ENCODE results near the gene DGKK. TPM values are rescaled to one million over a fixed set of nuclear protein-coding genes. Genes with fewer than 3 reads are reported as not detected.

Gene DGKK
- total RNA-seq, 3 donors from 2014 or later, result not detected

DNA sequence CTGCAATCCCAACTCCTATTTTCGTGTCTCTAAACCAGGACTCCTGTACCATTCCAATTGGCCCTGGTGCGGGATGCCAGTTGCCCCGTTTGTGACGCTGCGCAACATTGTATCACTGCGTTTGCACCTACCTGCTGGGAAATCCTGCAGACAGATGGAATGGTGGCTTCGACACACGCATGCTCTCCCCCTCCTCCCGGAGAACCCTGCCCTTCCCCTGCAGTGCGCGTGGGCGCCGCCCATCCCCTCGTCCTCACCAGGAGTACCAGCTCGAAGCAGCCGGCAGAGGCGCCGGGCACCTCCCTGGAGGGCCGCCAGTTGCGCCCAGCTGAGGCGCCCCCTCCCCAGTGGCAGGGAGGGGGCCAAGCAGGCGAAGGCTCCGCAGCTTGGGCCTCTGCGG is 1.4 kb downstream of the DGKK start:
- Histone ChIP-seq H3K4me3 (no peak overlapping the region), H3K36me3 (no peaks in the 10 kb centered on the region), H3K27me3 (peaks cover 2 to 96% of the 10 kb centered on the region in 2 donors), H3K27ac (no peak overlapping the region), H3K4me1 (no peaks in the 10 kb centered on the region), H3K9me3 (no peaks in the 10 kb centered on the region)
- intact Hi-C loops (cut with DNase I; ENCODE audit: low total_unique reads), result no loop called here
- no peak for DNase-seq (ENCODE audit: low spot score in 2 of 2)
- no peak for TF ChIP-seq POLR2AphosphoS5 (IDR thresholded peaks at IDR 0.05)
- no peak for TF ChIP-seq POLR2A (IDR thresholded peaks at IDR 0.05)
- TF ChIP-seq, protein P1, sequence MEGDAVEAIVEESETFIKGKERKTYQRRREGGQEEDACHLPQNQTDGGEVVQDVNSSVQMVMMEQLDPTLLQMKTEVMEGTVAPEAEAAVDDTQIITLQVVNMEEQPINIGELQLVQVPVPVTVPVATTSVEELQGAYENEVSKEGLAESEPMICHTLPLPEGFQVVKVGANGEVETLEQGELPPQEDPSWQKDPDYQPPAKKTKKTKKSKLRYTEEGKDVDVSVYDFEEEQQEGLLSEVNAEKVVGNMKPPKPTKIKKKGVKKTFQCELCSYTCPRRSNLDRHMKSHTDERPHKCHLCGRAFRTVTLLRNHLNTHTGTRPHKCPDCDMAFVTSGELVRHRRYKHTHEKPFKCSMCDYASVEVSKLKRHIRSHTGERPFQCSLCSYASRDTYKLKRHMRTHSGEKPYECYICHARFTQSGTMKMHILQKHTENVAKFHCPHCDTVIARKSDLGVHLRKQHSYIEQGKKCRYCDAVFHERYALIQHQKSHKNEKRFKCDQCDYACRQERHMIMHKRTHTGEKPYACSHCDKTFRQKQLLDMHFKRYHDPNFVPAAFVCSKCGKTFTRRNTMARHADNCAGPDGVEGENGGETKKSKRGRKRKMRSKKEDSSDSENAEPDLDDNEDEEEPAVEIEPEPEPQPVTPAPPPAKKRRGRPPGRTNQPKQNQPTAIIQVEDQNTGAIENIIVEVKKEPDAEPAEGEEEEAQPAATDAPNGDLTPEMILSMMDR (IDR thresholded peaks at IDR 0.05), result no peak

DNA sequence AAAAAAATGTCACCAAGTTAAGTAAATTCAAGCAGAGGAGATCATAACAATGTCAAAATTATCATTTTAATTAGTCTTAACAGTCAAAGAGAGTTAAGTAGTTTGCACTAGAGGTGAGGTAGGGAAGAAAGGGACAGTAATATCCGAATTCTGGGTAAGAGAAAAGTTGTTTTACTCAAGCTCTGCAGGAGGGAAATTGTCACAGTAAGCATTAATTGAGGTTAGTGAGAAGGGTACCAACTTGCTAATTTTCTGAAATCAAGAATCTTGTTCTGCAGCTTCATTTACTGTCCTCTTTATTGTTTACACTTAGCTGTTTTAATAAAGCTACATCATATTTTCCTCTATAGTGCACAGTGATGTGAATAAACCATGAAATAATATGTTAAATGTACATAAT is 11.0 kb downstream of the DGKK start:
- Histone ChIP-seq H3K4me3 (no peak overlapping the region), H3K27ac (no peak overlapping the region), H3K27me3 (peaks cover 0 to 66% of the 10 kb centered on the region in 2 donors), H3K36me3 (no peaks in the 10 kb centered on the region), H3K4me1 (no peaks in the 10 kb centered on the region), H3K9me3 (no peaks in the 10 kb centered on the region)
- no peak for TF ChIP-seq POLR2A (IDR thresholded peaks at IDR 0.05)
- TF ChIP-seq POLR2AphosphoS5 (IDR thresholded peaks at IDR 0.05), result no peak
- TF ChIP-seq, protein P1 (IDR thresholded peaks at IDR 0.05), result no peak
- intact Hi-C loops (cut with DNase I; ENCODE audit: low total_unique reads), result no loop called here
- no peak for DNase-seq (ENCODE audit: low spot score in 2 of 2)

DNA sequence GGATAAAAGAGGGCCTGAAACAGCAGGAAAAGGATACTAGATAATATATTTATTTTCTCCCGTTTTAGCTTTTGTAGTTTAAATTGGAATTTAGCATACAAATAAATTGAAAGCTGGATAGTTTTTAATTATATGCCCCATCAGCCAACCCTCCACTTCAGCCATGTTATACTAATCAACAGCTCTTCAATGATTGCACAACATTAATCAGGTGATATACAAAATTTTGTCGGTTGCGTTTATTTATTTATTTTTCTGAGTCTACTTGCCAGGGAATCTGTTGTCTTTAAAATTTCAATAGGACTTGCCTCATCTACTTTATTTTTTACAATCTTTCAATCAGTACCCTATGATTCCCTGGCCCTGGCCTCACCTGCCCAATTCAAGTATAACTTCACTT is 12.1 kb downstream of the DGKK start:
- H3K27me3 ChIP-seq, result peaks cover 0 to 65% of the 10 kb centered on the region in 2 donors
- TF ChIP-seq POLR2AphosphoS5 (IDR thresholded peaks at IDR 0.05), result no peak
- intact Hi-C loops (cut with DNase I; ENCODE audit: low total_unique reads), result no loop called here
- no peak overlapping the region for H3K27ac ChIP-seq
- no peaks in the 10 kb centered on the region for H3K4me1 ChIP-seq
- no peak overlapping the region for H3K4me3 ChIP-seq
- no peaks in the 10 kb centered on the region for H3K9me3 ChIP-seq
- H3K36me3 ChIP-seq, result no peaks in the 10 kb centered on the region
- no peak for DNase-seq (ENCODE audit: low spot score in 2 of 2)

DNA sequence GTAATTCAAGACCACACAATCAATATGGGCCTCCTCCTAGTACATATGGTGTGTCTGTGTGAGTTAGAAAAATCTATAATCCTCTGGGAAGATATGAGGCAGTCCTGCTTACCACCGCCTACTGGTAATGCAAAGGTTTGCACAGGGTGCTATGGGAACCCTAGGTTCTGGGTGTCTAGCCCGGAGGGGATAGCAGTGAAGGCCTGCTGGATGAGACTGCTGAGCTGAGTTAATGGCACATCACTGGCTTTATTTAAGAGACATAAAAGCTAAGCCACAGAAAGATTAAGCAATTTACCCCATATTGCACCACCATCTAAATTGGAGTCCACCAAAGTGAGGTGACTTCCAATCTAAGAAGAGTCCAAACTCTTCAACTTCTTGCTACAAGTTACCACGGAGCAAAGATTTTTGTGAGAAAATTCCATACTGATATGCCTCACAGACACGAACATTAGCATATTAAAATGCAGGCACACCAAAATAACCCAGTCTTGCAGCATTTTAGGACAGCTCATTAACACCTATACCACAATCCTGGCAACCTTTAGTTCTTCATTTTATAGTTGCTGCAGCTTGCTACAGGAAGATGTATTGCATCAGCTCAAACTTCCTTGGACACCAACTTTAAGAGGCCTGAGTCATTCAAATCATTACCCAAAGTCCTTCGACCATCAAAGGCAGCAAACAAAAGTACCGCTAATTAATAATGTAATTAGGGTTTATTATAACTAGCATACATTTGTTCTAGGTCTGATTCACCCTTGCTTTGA is 13.7 kb downstream of the DGKK start:
- H3K4me3 ChIP-seq, result no peak overlapping the region
- intact Hi-C loops (cut with DNase I; ENCODE audit: low total_unique reads), result no loop called here
- H3K4me1 ChIP-seq, result no peaks in the 10 kb centered on the region
- peaks cover 0 to 66% of the 10 kb centered on the region in 2 donors for H3K27me3 ChIP-seq
- TF ChIP-seq POLR2A (IDR thresholded peaks at IDR 0.05) (no peak), POLR2AphosphoS5 (IDR thresholded peaks at IDR 0.05) (no peak)
- TF ChIP-seq, protein P1 (IDR thresholded peaks at IDR 0.05), result no peak
- no peak for DNase-seq (ENCODE audit: low spot score in 2 of 2)
- no peak overlapping the region for H3K27ac ChIP-seq
- H3K36me3 ChIP-seq, result no peaks in the 10 kb centered on the region
- no peaks in the 10 kb centered on the region for H3K9me3 ChIP-seq

GRCh38 chrX:50452782-50453181 is 17.8 kb downstream of the DGKK start:
- Histone ChIP-seq H3K27me3 (peaks cover 0 to 76% of the 10 kb centered on the region in 2 donors), H3K4me3 (no peak overlapping the region), H3K9me3 (no peaks in the 10 kb centered on the region), H3K27ac (no peak overlapping the region), H3K36me3 (no peaks in the 10 kb centered on the region), H3K4me1 (no peaks in the 10 kb centered on the region)
- TF ChIP-seq, protein P1 (IDR thresholded peaks at IDR 0.05), result no peak
- TF ChIP-seq POLR2AphosphoS5 (IDR thresholded peaks at IDR 0.05) (no peak), POLR2A (IDR thresholded peaks at IDR 0.05) (no peak)
- intact Hi-C loops (cut with DNase I; ENCODE audit: low total_unique reads), result no loop called here
- DNase-seq (ENCODE audit: low spot score in 2 of 2), result no peak
